Hindlimb muscle (tissue), 1 donor: Measurements from ENCODE around the gene NHLH2. TPM values are rescaled to one million over a fixed set of nuclear protein-coding genes. Genes with fewer than 3 reads are reported as not detected.
A peak's percentile ranks its signal among the peaks of the same experiment; 100 is the strongest.

Experiments
- DNase-seq: peaks from one replicate; pipeline ENCODE4 v3.0.0-alpha.2; 2013
- polyA plus RNA-seq: library from polyadenylated mRNA; unstranded; fragments of 120-200 nt; gene quantifications from one replicate; pipeline ENCODE4 v1.2.1, GENCODE V29; 2013; ENCODE audit not compliant: insufficient read length

Gene NHLH2
- polyA plus RNA-seq, 1 donor = 0.10 TPM

DNA sequence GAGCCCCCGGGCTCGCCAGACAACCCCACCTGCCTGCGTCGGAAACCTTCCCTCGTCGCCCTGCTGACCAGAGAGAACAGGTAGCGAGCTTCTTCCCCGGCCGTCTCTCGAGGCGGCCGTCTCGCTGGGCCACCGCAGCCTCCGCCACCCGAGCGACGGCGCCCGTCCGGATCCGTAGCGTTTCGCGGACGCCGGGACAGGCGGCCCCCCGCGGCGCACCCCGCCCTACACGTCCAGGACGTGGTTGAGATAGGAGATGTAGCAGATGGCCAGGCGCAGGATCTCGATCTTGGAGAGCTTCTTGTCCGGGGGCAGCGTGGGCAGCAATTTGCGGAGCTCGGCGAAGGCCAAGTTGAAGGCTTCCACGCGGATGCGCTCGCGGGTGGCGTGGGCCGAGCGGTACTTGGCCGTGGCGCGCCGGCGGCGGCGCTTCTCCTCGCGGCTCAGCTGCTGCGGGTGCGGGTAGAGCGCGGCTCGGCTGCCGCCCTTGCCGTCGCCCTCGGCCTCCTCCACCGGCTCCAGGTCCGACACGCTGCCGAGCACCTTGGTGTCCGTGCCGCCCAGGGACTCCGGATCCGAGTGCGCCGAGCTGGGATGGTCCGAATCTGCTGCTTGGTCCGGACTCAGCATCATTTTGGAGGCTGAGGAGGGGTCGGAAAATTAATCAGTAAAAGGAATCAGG lies 3.0 kb downstream of the NHLH2 start:
- no peak for DNase-seq

GRCh38 chr1:115837341-115837739 lies 3.6 kb downstream of the NHLH2 start:
- no peak for DNase-seq

GRCh38 chr1:115833856-115834255 lies 7.1 kb downstream of the NHLH2 start:
- DNase-seq = no peak

GRCh38 chr1:115832651-115833050 lies 8.3 kb downstream of the NHLH2 start:
- no peak for DNase-seq

- DNase-seq = no peak
These were observed 10.0 kb downstream of the NHLH2 start for GRCh38 chr1:115830963-115831362.

DNA sequence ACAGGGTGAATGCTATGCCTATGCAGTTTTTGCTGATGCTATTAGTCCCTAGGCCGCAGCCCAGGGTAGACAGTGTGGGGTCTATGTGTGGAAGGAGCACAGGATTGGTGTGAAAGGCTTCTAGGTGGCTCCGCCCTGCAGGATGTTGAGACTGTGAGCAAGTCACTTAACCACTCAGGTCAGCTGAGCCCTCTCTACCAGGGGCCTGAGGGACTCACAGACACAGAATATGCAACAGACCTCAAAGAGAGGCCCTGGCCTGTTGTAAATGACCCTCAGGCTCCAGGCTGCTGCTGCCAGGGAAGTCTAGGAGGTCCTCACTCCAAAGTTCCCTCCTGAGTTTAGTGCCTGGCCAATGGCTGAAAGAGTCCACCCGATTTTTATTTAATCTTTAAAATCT lies 11.0 kb downstream of the NHLH2 start:
- no peak for DNase-seq

GRCh38 chr1:115829023-115829674 lies 11.8 kb downstream of the NHLH2 start:
- DNase-seq = no peak

DNA sequence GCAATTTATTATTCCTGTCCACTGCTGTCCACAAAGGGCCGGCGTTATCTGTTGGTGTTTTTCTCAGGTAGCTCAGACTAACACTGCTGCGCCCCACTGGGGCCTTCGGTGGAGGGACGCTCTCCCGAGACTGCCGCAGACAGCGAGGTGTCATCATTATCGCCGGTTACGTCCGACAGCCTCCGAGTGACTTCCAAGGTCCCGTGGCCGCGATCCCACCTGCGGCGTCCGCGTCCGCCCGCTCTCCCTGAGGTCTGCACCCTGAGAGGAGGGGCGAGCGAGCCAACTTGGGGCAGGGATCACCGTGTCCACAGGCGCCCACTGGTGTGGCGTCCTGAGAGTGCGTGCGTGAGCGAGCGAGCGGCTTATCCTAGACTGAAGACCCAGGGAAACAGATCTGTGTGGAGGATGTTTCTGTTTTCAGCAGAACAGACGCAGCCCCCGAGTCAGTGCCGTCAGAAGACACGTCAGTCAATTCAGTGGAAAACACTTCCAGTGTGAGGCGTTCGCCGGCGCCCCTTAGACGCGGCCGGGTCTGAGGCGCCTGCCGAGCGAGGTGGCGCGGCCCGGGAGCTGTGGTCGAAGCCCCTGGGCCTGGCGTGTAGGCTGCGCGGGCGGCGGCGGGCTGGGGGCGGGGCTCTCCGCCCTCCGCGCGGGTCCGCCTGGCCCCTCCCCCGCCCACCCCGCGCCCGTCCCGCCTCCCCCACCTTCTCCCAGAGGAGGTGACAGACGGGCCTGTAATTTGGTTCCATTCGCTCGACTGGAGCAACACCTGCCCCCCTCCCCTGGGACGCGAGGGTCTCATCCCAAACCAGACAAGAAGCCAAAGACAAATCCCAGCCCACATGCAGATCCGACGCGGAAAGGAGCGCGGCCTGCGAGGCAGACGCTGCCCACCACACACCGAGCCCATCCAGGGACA lies 12.6 kb downstream of the NHLH2 start:
- DNase-seq = peak; percentile 31

GRCh38 chr1:115827452-115828044 lies 13.4 kb downstream of the NHLH2 start:
- DNase-seq = no peak

DNA sequence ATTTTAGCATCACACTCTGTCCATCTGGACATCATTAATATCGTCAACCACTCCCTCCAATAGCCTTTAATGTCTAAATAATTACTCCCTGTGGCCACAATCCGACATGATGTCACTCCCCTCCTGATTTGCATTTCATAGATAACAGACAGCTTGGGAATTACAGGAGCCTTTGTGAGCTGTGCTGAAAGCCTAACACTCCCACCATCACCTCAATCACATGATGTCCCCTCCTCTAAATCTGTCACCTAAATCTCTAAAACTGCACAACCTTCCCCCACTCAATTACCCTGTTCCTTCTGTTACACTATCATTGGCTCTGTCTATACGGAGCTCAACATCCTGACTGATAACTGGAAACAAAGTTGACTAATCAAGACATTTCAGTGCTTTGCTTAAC lies 14.3 kb downstream of the NHLH2 start:
- DNase-seq = no peak

DNA sequence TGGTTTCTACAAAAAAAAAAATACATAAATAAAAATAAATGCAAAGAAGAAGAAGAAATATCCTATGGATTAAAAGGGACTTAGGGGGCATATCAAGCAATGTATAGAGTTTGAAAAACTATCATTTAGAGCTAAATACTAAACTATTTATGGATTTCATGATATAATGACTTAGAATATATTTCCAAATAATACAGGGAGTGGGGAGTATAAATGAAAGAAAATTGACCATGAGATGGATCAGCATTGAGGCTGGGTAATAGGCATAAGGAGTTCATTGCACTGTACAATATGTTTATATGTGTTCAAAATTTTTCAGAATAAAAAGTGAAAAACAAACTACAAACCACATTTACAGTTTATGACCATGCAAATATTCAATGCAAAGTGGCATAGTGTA lies 18.8 kb downstream of the NHLH2 start:
- DNase-seq = no peak

GRCh38 chr1:115815694-115816093 lies 25.2 kb downstream of the NHLH2 start:
- DNase-seq = no peak

GRCh38 chr1:115814685-115815398 lies 26.1 kb downstream of the NHLH2 start:
- no peak for DNase-seq

GRCh38 chr1:115813727-115814126 lies 27.2 kb downstream of the NHLH2 start:
- no peak for DNase-seq

DNA sequence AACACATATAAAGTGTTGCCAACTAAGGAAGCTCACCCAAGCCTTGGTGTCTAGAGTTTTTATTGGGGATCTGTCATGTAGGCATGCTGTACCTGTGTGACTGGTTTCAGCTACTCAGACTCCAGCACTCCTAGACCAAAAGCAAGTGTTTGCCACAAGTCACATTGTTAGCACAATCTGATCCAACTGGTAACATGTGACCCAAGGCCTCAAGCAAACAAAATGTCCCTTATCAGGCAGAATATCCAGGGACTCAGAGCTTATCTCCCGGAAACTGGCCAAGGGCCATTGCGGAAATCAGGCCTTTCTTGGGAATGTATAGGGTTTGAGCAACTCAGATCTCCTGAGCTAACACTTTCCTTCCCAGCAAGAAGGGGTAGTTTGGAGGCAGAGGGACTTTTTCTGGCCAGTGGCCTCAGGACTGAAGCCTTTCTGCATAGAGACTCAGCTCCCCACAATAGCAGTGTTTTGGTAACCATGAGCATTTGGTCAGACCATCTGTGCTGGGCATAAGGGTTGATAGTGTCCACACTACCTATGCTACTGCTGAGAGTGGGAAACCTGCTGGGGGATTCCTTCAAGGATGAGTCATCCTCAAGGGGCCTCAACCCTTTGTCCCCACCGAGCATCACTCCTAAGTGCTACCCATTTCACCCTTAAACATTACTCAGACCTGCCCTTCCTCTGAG lies 29.6 kb downstream of the NHLH2 start:
- DNase-seq = no peak

- DNase-seq = no peak
These were observed 30.3 kb downstream of the NHLH2 start for GRCh38 chr1:115810609-115811008.

DNA sequence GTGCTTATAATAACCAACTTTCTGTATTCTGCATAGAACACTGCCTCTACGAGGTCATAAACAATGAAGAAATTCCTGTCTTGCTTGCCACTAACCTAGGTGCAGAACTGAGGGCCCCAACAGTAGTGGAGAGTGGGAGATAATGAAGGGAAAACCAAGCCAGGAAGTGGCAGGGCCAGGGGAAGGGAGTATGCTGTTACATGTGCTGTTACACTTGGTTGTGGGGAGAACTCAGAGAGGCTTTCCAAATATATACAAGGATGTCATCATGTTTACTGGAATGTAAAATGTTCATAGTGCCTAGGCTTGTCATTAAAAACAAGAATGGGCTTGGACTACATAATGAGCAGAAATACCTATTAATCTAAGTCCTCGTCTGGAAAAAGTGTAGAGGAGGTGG lies 31.1 kb downstream of the NHLH2 start:
- DNase-seq = no peak

DNA sequence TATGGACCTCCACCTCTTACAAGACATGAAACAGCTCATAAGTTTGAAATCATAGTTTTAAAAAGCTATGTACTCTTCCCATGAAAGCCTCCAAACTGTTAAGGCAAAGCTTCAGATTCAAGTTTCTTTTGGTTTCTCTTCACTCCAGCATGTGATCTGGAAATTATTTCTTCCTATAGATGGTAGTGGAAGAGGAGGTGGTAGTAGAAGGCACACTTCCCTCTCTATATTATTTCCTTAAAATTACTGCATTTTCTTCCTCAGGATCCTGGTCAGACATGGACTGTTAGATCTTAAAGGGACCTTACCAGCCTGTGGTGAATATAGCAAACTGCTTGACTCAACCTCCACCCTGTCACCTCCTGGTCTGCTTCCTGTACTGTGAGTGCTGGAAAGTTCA lies 31.9 kb downstream of the NHLH2 start:
- no peak for DNase-seq

DNA sequence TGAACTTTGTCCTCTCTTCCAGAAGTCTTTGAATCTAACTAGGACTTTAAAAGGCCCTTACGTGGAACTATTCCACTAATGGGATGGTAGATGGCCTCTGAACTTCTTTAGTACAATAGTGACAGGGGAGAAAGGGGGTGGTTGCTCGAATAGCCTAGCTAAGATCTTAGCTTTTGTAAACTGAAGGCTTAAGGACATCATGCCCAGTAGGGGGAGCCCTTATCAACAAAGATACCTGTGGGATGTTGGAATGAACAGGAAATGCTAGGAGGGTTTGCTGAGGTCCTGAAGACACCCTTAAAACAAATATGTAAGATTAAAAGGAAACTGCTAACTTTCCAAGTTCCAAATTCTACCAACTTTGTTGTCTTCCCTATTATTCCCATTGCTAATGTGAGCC lies 33.2 kb downstream of the NHLH2 start:
- peak; percentile 53 for DNase-seq

DNA sequence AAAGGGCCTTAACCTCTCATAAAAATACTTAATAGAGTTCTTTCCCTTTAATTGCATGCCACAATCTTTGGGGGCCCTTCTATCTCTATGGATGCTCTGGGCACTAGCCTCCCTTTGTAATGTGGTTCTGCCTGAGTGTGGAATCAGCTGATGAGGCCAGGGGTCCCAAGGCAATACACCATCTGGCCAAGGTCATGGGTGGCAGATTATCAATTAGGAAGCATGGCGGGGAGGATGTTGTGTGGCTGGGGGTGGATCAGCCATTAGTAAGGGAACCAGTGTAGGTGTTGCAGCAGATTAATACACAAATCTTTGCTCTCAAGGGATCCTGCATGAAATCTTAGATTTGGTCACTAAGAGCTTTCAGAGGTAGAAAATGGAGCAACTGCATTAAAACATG lies 35.3 kb downstream of the NHLH2 start:
- no peak for DNase-seq

- DNase-seq = no peak
These were observed 38.5 kb downstream of the NHLH2 start for GRCh38 chr1:115802416-115802815.

- no peak for DNase-seq
These were observed 43.4 kb downstream of the NHLH2 start for GRCh38 chr1:115797486-115797885.
